Fibroblast of mammary gland (primary cell): ENCODE data around the gene MGAT5B.

Experiments used
- DNase-seq: peaks from one replicate; pipeline ENCODE4 v3.0.0-alpha.2; 2010; ENCODE audit warnings: low read depth
- H3K4me3 ChIP-seq: 2 replicates; pipeline ENCODE4 v1.5.1; 2011; ENCODE audit warnings: low read depth, mild to moderate bottlenecking, low read length, moderate library complexity; ENCODE audit not compliant: control insufficient read depth
- CTCF ChIP-seq: conservative IDR thresholded peaks from 2 replicates; pipeline ENCODE4 v1.5.1; 2011; ENCODE audit warnings: low read depth, low read length, inconsistent platforms; ENCODE audit not compliant: control insufficient read depth, insufficient read depth

Gene MGAT5B

GRCh38 chr17:76927577-76927976 lies 59.4 kb downstream of the MGAT5B start:
- TF ChIP-seq CTCF = no peak
- DNase-seq = no peak
- H3K4me3 ChIP-seq = no peak overlapping the region

- TF ChIP-seq CTCF = no peak
- no peak overlapping the region for H3K4me3 ChIP-seq
- DNase-seq = no peak
These were observed 59.8 kb downstream of the MGAT5B start for GRCh38 chr17:76927982-76928381.

GRCh38 chr17:76929148-76929547 lies 60.9 kb downstream of the MGAT5B start:
- no peak for DNase-seq
- no peak for TF ChIP-seq CTCF

GRCh38 chr17:76929601-76930000 lies 61.4 kb downstream of the MGAT5B start:
- DNase-seq = no peak
- no peak for TF ChIP-seq CTCF

More at GRCh38 chr17:76929148-76929547, 60.9 kb downstream of the MGAT5B start:
- H3K4me3 ChIP-seq = no peak overlapping the region

GRCh38 chr17:76930107-76930506 lies 61.9 kb downstream of the MGAT5B start:
- no peak for DNase-seq
- TF ChIP-seq CTCF = no peak
- no peak overlapping the region for H3K4me3 ChIP-seq

More at GRCh38 chr17:76929601-76930000, 61.4 kb downstream of the MGAT5B start:
- H3K4me3 ChIP-seq = no peak overlapping the region

- TF ChIP-seq CTCF = no peak
- no peak overlapping the region for H3K4me3 ChIP-seq
- DNase-seq = no peak
These were observed 64.5 kb downstream of the MGAT5B start for GRCh38 chr17:76932402-76933333.
